GM19468 (cell line): ENCODE measurements around the gene ZDHHC17.

Source experiments
- ATAC-seq: cut with Tn5 transposase; IDR thresholded peaks from one replicate; pipeline ENCODE4 v1.9.1; 2021; ENCODE audit warnings: mild to moderate bottlenecking, moderate library complexity, moderate number of reproducible peaks; ENCODE audit not compliant: unreplicated experiment; ENCODE audit errors: extremely low read depth

Gene ZDHHC17

DNA sequence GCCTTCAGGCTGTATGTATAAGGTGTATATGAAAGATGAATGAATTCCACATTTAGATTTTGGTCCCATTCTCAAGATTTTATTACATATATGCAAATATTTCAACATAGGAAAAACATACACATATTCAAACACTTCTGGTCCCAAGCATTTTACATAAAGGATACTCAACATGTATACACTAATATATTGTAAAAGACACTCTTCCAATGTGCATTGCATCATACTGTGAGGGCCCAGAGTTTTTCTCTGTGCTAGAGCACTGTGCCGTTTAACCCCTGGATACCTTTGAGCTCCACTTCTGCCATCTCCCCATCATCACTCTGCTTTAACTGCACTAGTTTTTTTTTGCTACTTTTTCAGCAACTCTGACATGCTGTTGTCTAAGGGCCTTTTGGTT lies 48.1 kb downstream of the ZDHHC17 start:
- ATAC-seq, result no peak

DNA sequence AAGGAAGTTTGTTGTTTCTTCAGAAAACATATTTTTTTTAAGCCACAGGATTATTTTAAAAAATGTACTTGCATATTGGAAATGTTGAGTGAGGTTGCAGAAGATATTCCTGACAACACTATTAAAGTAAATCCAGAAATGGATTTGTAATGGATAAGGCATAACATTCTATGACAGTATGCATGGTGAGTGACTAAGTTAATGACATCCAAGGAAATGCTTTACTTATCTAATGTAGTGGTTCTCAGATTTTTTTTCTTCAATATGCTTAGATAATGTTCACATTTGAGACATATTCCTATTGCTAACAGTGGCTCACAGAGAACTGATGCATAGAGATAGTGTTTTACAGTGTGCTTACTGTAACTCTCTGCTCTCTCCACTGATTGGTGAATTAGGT lies 49.4 kb downstream of the ZDHHC17 start:
- ATAC-seq, result no peak

DNA sequence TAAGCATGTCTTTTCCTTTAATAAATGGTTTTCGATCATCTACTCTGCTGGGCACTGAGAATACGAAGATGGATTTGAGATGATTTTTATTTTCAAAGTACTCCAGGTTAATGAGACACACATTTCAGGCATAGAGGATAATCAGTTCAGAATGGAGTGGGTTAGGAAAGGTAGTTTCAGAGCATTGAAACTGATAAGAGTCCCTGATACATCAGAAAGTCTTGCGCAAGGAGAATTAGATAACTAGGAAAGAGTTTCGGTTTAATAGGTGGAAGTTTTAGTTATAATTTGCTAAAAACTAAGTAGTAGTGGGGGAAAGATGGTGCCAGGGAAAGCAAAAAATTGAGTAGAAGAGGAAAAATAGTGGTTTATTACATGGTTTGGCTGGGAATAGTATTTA lies 50.1 kb downstream of the ZDHHC17 start:
- no peak for ATAC-seq

DNA sequence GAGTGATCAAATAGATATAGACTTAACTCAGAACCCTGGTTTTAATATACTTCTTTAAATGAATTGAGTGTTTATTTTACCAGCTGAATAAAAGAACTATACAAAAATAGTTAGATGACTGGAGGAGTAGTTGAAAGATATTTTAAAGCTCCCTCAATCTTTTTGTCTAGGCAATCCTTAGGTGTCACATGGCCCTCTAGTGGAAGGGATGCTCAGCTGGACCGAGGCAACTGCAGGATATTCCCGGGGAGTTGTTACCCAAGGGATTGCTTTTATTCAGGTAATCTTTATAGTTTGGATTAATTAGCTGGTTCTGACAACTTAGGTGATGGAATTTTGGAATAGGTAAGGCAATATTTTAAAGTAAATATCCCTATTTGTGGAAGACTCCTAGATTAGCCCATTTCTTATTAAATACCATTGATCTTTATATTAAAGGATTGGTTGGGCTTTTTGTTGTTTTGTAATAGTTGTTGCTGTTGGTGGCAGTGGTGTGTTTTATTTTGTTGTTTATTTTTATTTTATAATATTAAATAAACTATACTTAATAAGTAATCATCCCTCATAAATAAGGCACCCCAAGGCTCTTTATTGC lies 57.1 kb downstream of the ZDHHC17 start:
- ATAC-seq, result no peak

DNA sequence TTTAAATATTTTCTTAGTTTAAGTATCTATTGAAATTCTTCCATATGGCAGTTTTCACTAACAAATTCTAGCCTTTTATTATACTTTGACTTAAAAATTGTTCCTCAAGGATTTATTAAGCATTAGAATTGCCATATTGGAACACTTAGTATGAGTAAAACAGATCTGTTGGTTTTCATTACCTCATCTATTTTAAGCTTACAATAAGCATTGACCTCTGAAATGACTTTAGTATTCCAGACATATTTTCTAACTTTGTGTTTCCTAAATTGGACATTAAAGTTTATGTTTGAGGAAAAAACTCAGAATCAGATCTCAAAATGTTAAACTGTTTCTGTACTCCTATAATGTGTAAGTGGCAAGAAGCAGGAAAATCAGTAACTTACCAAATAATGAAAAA lies 66.5 kb downstream of the ZDHHC17 start:
- no peak for ATAC-seq

DNA sequence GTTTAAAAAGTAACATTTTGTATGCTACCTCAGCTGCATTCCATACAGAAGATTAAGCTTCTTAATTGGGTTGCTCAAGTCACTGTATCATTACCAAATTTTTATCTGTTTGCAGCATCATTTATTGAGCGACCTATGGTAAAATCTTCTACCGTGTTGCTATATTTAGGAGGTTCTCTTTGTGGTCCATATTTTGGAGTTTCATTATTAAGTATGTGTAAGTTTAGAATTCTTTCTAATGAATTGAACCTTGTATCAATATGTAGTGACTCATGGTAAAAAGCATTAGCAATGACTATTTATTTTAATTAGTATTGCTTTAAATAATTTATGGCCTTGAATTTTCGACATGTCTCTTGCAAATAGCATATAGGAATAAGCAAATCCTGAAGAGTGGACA lies 72.7 kb downstream of the ZDHHC17 start:
- no peak for ATAC-seq

DNA sequence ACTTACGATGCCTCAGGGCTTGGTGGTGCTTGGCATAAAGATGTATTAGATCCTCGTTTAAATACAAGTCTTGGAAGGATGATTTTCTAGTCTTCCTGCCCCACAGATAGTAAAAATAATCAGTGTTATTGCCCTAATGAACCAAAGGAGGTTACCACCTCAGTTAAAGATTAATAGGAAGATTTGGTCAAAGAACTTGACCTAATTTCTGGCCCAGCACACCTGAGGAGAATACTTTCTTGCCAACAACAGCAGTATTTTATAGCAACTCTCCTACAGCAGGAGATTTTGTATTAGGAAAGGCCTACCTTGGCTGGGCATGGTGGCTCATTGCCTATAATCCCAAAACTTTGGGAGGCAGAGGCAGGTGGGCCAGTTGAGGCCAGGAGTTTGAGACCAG lies 83.3 kb downstream of the ZDHHC17 start:
- no peak for ATAC-seq

DNA sequence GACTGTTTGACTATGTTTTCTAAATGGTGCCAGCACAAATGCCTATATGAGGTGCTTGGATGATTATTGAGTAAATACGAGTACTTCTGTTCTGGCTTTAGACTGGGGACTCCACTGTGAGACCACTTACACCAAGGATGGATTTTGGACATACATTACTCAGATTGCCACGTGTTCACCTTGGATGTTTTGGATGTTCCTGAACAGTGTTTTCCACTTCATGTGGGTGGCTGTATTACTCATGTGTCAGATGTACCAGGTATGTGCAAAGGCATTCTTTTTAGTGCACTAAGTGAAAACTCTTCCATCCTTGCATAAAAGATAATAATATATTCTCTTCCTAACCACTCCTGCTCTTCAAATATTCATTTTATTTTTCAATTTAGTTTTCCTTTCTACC lies 84.2 kb downstream of the ZDHHC17 start:
- ATAC-seq, result no peak

DNA sequence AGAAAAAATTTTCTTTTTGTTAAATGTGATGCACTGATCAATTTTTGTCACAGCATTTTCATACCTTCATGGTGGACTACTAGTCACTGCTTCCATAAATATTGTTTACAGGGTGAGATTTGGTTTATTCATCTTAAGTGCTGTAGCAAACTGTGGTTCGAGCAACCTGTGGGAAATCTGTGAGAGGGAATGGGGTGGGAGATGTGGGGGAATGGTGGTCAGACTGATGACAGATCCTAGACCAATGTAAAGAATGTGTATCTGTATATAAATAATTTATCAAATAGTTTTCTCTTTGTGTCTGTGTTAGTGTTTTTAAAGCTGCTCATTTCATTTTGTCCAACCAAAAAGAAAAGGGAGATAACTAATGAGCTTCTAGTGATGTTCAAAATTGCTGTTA lies 88.2 kb downstream of the ZDHHC17 start:
- no peak for ATAC-seq

DNA sequence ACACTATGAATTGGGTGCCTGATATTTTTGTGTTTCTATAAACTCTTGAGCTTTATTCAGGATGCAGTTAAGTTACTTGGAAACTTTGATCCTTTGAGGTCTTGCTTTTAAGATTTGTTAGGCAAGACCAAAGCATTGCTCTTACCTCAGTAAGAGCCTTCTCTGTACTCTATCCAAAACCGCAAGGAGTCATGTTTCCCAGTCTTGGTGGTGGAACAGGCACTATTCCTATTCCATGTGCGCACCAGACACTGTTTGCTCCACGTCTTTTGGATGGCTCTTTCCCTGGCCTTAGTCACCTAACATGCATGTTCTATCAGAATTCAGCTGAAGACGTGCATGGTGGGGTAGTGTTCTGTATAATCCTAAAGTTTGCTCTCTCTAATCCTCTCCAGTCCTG lies 91.4 kb downstream of the ZDHHC17 start:
- no peak for ATAC-seq

DNA sequence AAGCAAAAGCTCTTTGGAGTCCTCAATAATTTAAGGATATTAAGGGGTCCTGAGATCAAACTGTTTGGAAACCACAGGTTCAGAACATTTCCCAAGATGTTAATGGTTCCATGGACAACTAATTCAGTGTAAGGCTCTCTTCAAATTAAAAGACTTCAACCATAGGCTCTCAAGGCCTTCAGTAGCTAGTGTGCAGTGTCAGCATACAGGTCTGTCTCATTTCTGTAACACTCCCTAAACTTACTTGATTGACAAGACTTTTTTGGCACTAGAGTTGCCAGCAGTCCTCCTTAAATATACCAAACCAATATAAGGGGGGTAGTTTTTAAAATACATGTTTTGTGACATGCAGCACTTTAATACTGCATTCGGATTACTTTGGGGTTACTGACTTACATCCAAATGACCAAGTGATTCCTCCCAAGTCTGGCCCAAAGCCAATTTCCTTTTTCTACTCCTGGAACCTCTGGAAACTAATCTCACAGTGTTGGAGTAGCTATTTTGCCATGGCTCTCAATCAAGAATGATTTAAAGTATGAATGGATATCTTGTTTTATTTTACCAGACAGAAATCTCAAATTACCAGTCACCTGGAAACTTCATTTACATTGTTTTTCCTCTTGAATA lies 92.2 kb downstream of the ZDHHC17 start:
- ATAC-seq, result no peak

DNA sequence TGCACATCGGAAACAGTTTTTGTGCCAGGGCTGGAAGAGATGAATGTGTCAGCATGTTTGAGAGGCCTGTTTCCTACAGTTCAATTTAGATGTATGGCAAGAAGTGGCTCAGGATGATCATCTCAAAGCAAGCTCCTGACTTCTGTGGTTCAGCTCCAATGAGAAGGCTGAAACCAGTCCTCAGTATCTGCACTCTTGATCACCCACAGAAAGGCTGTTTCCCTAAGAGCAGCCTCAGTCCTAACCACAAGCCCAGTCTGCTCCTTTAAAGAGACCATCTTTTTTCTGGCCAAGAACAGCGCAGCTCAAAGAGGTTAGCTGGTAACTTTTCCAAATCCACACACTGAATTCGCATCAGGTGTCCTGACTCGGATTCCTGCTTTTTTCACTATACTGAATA lies 95.7 kb downstream of the ZDHHC17 start:
- no peak for ATAC-seq

DNA sequence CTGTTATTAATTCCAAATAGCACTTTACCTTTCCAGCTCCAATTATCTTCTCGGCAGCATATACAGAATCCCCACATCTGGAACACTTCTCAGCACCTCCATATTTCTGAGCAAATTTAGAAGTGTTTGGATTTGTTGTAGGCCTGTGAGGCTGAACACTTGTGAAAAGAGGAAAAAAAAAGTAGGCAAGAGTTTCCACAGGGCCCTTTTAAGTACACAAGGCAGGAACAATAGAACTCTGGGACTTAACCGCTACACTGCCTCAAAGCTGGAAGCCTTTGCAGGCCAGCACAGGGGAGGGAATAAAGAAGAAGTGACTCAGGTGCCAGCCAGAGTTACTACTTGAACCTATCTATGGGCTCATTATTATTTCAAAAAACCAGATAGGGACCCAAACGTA lies 96.3 kb downstream of the ZDHHC17 start:
- ATAC-seq, result no peak

DNA sequence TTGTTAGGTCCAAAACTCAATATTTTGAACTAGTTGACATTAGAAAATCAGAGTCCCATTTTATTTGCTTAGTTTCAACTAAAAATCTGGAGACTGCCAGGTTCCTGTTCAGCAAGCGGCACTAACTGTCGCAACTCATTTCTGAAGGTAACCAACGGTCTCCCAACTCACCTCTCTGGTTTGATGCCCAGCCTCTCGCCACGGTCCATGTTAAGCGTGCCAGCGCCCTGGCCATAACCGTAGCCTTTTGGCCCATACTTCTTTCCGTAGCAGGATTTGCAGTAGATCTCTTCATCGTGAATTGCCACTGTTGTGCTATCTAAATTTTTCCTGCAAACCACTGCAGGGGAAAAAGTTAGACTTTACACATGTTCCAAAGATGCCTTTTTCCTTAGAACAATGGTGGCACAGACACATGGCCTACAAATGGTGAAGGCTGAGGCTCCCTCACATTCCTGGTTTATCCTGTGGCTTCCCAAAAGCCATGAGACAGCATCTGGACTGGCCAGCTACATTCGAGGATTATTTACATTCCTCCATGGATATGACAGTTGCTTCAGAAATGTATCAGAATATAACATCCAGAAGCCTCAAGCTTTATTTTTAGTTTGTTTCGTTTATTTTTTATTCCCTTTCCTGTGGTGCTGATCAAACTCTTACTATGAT lies 99.2 kb downstream of the ZDHHC17 start:
- no peak for ATAC-seq

DNA sequence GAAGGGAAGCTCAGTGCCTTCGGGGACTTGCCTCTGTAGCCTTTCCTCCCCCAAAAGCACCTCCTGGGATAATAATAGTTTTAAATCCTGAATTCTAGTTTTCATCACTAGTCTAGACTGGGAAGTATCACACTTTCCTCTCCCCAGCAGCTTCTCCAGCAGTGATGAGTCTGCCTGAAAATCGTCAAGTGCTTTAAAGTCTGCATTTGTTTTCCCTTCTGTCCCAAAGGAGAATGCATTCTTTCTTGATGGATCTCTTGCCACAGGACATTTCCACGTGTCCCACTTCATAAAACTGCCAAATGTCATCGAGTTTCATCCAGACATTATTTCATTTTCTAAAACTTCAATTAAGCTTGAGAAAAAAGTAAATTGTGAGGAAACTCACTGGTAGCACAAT lies 99.9 kb downstream of the ZDHHC17 start:
- ATAC-seq, result no peak

DNA sequence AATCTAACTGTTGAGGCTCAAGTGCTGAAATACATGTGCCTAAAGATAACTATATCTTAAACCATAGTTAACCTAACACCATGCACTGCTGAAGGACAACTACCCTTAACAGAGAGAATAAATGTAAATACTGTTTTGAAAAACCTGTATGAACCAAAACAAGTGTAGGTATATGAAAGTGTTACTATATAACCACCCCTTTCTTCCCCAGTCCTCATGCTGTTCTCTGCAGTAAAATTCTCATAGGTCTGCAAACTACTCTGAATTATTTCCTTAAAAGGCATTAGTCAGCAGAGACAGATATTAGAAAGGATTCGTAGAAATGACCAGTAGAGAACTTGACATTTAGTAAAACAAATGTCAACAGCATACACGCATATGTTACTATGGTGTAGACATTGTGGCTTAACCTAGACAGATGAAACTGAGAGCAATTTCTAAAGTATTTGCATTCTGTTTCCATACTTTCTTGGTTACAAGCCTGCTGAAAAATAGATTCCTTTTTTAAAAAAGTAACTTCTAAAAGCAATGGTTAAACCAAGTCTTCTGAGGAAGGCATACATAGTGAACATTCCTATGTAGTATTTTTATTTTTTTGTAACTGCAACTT lies 101.0 kb downstream of the ZDHHC17 start:
- peak; percentile 54 for ATAC-seq

DNA sequence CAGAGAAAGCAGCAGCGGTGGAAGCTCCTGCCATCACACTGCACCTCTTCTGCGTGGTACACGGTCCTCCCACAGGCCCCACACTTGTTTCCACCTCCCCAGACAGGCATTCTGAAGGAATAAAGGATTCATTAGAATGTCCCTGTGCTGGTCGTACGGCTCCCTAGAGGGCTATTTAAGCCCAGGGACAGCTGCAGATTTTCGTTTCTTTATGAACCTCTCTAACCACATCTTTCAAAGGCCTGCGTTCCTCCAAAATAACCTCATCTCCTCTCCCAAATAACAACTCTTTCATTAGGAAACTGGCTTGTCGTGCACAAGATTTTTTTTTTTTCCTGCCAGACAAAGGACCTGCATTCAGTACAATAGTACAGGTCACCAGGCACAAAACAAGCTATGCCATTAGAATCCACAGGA lies 102.2 kb downstream of the ZDHHC17 start:
- no peak for ATAC-seq

DNA sequence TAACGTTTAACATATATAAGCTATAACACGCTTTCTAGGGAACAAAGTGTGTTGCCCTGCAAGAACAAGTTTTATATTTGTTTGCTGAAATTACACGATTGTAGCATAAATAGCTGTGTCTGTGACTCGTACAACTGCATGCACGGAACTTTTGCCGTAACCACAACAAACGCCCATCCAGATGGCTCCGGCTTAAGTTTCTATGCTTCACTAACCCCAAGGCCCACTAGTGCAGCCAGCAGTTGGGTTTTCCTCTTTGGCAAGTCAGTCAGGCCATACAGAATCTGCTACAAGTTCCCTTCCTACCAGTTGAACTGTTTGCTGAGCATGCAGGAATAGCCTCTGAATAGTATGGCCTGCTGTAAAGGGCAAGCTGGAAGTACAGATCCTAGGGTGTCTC lies 102.8 kb downstream of the ZDHHC17 start:
- ATAC-seq, result no peak

DNA sequence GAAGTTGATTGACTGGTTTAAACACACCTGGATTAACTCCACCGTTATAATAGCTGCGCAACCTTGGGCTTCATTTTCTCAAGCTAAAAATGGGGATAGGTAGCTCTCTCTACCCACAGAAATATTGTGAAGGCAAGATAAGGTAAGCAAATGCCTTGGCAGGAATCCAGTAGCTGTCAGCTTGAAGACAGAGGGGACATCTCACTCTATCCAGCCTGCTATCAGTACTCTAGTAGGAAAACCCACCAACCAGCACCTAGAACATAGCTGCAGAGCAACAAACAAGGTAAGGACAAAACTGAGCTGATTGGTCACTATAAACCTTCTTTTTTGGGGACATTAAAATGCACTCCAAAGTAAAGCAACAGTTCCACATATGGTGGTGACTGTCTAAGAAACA lies 107.2 kb downstream of the ZDHHC17 start:
- no peak for ATAC-seq

DNA sequence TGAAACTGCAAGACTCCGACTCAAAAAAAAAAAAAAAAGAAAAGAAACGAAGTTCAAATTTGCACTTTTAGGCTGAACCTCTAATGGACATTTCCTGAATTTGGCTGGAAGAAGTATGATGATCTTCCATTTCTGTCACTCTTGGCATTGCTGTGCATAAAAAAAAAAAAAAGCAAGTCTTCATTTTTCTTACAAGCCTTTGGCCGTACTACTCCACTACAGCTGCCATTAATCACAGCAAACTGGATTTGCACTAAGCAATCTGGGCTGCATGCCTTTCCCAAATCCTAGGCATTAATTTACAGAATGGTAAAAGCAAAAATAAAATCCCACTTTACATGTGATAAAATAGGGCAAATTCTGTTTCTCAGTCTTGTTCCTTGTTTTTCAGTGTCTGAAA lies 107.8 kb downstream of the ZDHHC17 start:
- no peak for ATAC-seq

DNA sequence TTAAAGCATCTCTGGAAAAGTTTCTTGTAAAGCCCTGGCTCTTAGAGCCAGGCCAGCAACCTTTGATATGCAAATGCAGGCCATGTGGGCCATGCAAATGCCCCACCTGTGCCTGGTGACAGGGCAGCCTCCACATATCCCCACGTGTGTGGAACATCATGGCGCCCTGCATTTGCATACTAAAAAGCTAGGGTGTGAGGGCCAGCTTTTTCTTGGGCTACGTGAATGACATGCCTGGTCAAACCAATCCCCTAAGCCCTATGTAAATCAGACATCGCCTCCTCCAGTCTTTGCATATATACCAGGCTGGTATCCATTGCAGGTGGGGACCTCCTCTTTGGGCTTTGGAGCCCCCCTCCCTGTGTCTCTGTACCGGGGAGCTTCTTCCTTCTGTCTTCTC lies 108.5 kb downstream of the ZDHHC17 start:
- ATAC-seq, result no peak

DNA sequence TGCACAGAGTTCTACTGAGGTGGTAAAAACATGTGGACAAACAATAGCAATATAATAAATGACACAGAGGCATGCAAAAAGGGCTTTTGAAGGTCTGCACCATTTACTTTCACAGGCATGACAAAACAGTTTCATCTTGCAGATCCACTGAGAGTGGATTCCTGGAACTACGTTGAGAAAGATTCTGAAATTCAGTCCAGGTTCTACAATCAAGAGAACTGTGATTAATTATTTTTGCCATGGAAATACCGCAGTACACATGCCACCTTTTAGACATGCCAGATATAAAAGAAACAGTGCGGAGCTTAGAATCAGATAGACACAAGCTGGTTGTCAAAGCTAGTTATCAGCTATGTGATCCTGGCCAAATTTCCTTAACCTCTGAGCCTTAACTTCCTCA lies 110.1 kb downstream of the ZDHHC17 start:
- no peak for ATAC-seq
